Retinal pigment epithelial cell (primary cell): ENCODE measurements around the gene SLC16A3.

ENCODE experiments used
- DNase-seq: peaks from one replicate; pipeline ENCODE4 v3.0.0-alpha.2; 2010; ENCODE audit warnings: low read depth
- H3K4me3 ChIP-seq: 2 replicates; pipeline ENCODE4 v1.5.1; 2011; ENCODE audit warnings: mild to moderate bottlenecking, low read length, control low read depth, moderate library complexity
- CTCF ChIP-seq: conservative IDR thresholded peaks from 2 replicates; pipeline ENCODE4 v1.5.1; 2011; ENCODE audit warnings: low read depth, low read length, control low read depth, inconsistent platforms

The SLC16A3 gene

GRCh38 chr17:82215095-82215971 is 13.5 kb upstream of the SLC16A3 start:
- no peak overlapping the region for H3K4me3 ChIP-seq
- DNase-seq = no peak
- no peak for TF ChIP-seq CTCF

GRCh38 chr17:82215972-82216300 is 12.9 kb upstream of the SLC16A3 start:
- TF ChIP-seq CTCF = no peak
- DNase-seq = no peak
- H3K4me3 ChIP-seq = no peak overlapping the region

- no peak for TF ChIP-seq CTCF
- DNase-seq = no peak
- no peak overlapping the region for H3K4me3 ChIP-seq
Observed at GRCh38 chr17:82216301-82217119, 12.3 kb upstream of the SLC16A3 start.

- DNase-seq = no peak
- H3K4me3 ChIP-seq = no peak overlapping the region
Observed at GRCh38 chr17:82217120-82217529, 11.7 kb upstream of the SLC16A3 start.

GRCh38 chr17:82217530-82218204 is 11.2 kb upstream of the SLC16A3 start:
- no peak overlapping the region for H3K4me3 ChIP-seq
- DNase-seq = no peak
- no peak for TF ChIP-seq CTCF

More at GRCh38 chr17:82217120-82217529, 11.7 kb upstream of the SLC16A3 start:
- TF ChIP-seq CTCF = no peak

- no peak for TF ChIP-seq CTCF
Observed at GRCh38 chr17:82218349-82219075, 10.3 kb upstream of the SLC16A3 start.

More at GRCh38 chr17:82218349-82219075, 10.3 kb upstream of the SLC16A3 start:
- DNase-seq = no peak
- no peak overlapping the region for H3K4me3 ChIP-seq
